Measurements from ENCODE around the gene H19.
A peak's percentile ranks its signal among the peaks of the same experiment; 100 is the strongest.

H19 gene

DNA sequence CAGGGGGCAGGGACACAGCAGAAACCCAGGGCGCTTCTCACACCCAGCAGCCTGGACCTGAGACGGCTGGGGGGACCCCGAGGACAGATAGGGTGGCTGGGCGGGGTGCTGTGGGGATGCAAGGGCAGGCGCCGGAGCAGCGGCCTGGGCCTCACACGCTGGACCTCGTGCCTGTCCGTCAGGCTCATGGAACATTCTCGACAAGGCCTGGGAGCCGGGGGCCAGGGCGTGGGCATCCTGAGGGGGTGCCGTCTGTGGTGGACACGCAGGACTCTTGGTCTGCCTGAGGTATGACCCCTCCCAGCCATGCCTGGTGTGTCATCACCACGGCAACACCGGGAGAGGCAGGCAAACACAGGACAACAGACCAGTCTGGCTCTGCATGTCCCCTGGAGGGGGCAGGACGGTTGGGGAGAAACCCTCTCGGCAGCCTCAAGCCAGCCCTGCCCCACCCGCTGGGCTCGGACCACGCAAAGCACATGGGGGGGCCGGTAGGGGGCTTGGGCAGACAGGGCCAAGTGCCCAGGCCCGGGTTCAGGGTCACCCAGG, 29.1 kb downstream of the H19 start:
- H3K4me3 ChIP-seq (ENCODE audit: severe bottlenecking), result no peak overlapping the region
- no peak for DNase-seq (ENCODE audit: low spot score)
- H3K27me3 ChIP-seq (ENCODE audit: insufficient read depth, poor library complexity, severe bottlenecking), result no peaks in the 10 kb centered on the region
- TF ChIP-seq, protein P1, sequence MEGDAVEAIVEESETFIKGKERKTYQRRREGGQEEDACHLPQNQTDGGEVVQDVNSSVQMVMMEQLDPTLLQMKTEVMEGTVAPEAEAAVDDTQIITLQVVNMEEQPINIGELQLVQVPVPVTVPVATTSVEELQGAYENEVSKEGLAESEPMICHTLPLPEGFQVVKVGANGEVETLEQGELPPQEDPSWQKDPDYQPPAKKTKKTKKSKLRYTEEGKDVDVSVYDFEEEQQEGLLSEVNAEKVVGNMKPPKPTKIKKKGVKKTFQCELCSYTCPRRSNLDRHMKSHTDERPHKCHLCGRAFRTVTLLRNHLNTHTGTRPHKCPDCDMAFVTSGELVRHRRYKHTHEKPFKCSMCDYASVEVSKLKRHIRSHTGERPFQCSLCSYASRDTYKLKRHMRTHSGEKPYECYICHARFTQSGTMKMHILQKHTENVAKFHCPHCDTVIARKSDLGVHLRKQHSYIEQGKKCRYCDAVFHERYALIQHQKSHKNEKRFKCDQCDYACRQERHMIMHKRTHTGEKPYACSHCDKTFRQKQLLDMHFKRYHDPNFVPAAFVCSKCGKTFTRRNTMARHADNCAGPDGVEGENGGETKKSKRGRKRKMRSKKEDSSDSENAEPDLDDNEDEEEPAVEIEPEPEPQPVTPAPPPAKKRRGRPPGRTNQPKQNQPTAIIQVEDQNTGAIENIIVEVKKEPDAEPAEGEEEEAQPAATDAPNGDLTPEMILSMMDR (IDR thresholded peaks at IDR 0.05; ENCODE audit: poor library complexity, severe bottlenecking), result no peak
- no peaks in the 10 kb centered on the region for H3K4me1 ChIP-seq (ENCODE audit: insufficient read depth, poor library complexity, severe bottlenecking)
- peak; percentile 55; the same call in 1 of the 3 replicates for ATAC-seq (ENCODE audit: low read depth)
- H3K27ac ChIP-seq (ENCODE audit: poor library complexity, severe bottlenecking), result no peak overlapping the region
- no peaks in the 10 kb centered on the region for H3K36me3 ChIP-seq (ENCODE audit: low read depth)
- H3K9me3 ChIP-seq (ENCODE audit: severe bottlenecking), result no peaks in the 10 kb centered on the region

DNA sequence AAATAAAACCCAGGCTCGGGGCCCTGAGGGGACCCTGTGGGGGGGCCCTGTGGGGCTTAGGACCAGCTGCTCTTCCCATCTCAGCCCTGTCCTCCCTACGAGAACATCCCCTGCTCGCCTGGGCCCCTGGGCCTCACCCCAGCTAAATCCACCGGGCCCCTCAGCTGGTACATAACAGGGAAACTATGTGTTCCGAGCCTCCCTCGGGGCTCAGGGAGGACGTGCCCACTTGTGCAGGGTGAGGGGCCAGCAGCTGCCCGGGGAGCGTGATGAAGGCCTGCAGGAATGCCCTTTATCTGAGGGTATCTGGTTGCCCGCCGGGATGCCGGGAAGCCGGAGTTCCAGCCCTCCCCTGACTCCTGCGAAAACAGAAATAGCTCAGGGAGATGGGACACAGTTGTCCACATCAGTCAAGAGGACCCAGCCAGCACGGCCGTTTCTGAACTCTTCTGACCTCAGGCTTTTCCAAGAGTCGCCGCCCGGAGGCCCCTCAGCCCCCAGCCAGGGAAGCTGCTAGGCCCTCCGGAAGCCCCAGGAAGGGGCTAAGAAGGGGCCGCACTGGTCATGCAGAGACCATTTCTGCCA, 29.9 kb downstream of the H19 start:
- Histone ChIP-seq H3K4me1 (ENCODE audit: insufficient read depth, poor library complexity, severe bottlenecking) (no peaks in the 10 kb centered on the region), H3K9me3 (ENCODE audit: severe bottlenecking) (no peaks in the 10 kb centered on the region), H3K36me3 (ENCODE audit: low read depth) (no peaks in the 10 kb centered on the region), H3K4me3 (ENCODE audit: severe bottlenecking) (no peak overlapping the region), H3K27me3 (ENCODE audit: insufficient read depth, poor library complexity, severe bottlenecking) (no peaks in the 10 kb centered on the region), H3K27ac (ENCODE audit: poor library complexity, severe bottlenecking) (no peak overlapping the region)
- ATAC-seq (ENCODE audit: low read depth) (no peak), DNase-seq (ENCODE audit: low spot score) (no peak)
- TF ChIP-seq, protein P1 (IDR thresholded peaks at IDR 0.05; ENCODE audit: poor library complexity, severe bottlenecking), result no peak

DNA sequence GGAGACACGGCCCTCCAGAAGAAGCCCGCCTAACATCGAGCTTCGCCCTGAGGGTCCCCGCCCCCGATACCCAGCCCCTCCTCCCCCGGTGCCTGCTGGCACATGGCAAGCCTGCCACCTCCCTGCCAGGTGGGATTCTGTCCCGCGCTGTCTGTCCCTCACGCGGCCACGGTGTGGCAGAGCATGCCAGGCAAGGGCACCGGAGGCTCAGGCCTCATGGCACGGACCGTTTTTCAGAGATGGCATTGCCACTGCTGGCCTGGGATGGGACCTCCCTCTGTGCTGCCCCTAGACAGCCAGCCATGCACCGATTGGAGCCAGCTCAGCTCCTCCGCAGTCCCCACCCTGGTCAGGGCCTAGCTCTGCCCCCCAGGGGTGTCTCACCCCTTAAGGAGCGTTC, 31.1 kb downstream of the H19 start:
- DNase-seq (ENCODE audit: low spot score), result no peak
- Histone ChIP-seq H3K4me1 (ENCODE audit: insufficient read depth, poor library complexity, severe bottlenecking) (no peaks in the 10 kb centered on the region), H3K36me3 (ENCODE audit: low read depth) (no peaks in the 10 kb centered on the region), H3K4me3 (ENCODE audit: severe bottlenecking) (no peak overlapping the region), H3K27ac (ENCODE audit: poor library complexity, severe bottlenecking) (no peak overlapping the region), H3K27me3 (ENCODE audit: insufficient read depth, poor library complexity, severe bottlenecking) (no peaks in the 10 kb centered on the region), H3K9me3 (ENCODE audit: severe bottlenecking) (no peaks in the 10 kb centered on the region)
- ATAC-seq (ENCODE audit: low read depth), result no peak
- TF ChIP-seq, protein P1 (IDR thresholded peaks at IDR 0.05; ENCODE audit: poor library complexity, severe bottlenecking), result no peak

DNA sequence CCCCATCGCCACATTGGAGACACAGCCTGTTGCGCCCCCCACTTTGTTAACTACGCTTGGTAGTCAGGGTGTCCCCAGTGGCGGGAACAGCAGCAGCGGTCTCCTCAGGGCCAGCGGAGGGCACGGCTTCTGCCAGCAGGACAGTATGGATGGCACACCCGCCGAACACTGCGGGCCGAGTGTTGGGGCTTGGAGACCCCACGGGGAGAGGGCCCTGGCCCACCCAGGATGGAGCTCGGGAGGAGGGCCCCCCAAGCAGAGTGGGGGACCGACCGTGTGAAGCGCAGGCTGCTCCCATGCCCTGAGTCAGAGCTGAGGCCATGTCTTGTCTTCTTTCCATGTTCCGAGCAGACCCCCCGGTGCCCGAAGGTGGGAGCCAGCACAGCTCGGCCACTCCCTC, 32.7 kb downstream of the H19 start:
- ATAC-seq (ENCODE audit: low read depth), result no peak
- no peaks in the 10 kb centered on the region for H3K27me3 ChIP-seq (ENCODE audit: insufficient read depth, poor library complexity, severe bottlenecking)
- no peaks in the 10 kb centered on the region for H3K36me3 ChIP-seq (ENCODE audit: low read depth)
- no peak for DNase-seq (ENCODE audit: low spot score)
- TF ChIP-seq, protein P1 (IDR thresholded peaks at IDR 0.05; ENCODE audit: poor library complexity, severe bottlenecking), result no peak
- no peaks in the 10 kb centered on the region for H3K4me1 ChIP-seq (ENCODE audit: insufficient read depth, poor library complexity, severe bottlenecking)
- no peak overlapping the region for H3K4me3 ChIP-seq (ENCODE audit: severe bottlenecking)
- no peak overlapping the region for H3K27ac ChIP-seq (ENCODE audit: poor library complexity, severe bottlenecking)
- no peaks in the 10 kb centered on the region for H3K9me3 ChIP-seq (ENCODE audit: severe bottlenecking)

DNA sequence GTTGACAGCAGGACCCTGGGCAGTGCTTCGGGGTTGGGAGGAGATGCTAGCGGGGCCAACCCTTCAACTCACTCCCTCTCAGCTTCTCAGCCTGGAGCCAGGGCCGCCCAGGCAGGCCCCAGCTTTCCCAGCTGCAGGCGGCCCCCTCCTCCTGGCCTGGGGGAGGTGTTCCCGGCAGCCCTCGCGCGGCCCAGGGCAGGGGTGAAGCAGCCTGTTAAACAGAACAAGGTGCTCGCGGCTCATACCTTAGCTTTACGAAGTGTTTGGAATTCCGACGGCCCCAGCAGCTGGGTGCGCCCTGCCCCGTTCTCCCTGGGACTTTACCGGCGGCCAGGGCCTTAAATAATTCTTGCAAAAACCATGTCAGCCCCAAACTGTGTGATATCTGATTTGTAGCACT, 33.3 kb downstream of the H19 start:
- DNase-seq (ENCODE audit: low spot score) (no peak), ATAC-seq (ENCODE audit: low read depth) (no peak)
- Histone ChIP-seq H3K9me3 (ENCODE audit: severe bottlenecking) (no peaks in the 10 kb centered on the region), H3K36me3 (ENCODE audit: low read depth) (no peaks in the 10 kb centered on the region), H3K4me3 (ENCODE audit: severe bottlenecking) (no peak overlapping the region), H3K4me1 (ENCODE audit: insufficient read depth, poor library complexity, severe bottlenecking) (no peaks in the 10 kb centered on the region), H3K27me3 (ENCODE audit: insufficient read depth, poor library complexity, severe bottlenecking) (no peaks in the 10 kb centered on the region), H3K27ac (ENCODE audit: poor library complexity, severe bottlenecking) (no peak overlapping the region)
- TF ChIP-seq, protein P1 (IDR thresholded peaks at IDR 0.05; ENCODE audit: poor library complexity, severe bottlenecking), result no peak
